ENCODE results near the gene ATP8A1.

Gene ATP8A1

GRCh38 chr4:42649870-42650269, 7.0 kb downstream of the ATP8A1 start:
- DNase-seq (ENCODE audit: low read depth in 2 of 2): no peak

DNA sequence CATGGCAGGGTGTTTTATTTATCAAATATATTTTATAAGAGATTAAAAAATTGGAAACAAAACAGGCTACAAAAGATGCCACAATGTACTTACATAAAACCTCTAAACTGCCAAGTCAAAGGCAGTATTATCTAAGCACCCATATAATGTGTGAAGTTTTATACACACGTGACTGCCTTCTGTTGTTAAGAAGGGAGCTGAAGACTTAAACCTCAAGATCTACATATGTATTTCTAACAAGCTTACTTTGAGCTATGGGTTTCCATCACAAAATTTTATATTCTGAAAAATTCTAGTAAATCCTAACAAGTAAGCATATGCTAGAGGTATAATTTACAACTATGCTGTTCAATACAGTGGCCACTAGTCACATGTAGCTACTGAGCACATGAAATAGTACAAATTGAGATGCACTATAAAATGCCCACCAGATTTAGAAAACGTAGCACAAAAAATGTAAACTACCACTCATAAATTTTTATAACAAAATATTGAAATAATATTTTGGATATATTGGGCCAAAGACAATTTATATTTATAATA, 9.8 kb downstream of the ATP8A1 start:
- DNase-seq (ENCODE audit: low read depth in 2 of 2): no peak

DNA sequence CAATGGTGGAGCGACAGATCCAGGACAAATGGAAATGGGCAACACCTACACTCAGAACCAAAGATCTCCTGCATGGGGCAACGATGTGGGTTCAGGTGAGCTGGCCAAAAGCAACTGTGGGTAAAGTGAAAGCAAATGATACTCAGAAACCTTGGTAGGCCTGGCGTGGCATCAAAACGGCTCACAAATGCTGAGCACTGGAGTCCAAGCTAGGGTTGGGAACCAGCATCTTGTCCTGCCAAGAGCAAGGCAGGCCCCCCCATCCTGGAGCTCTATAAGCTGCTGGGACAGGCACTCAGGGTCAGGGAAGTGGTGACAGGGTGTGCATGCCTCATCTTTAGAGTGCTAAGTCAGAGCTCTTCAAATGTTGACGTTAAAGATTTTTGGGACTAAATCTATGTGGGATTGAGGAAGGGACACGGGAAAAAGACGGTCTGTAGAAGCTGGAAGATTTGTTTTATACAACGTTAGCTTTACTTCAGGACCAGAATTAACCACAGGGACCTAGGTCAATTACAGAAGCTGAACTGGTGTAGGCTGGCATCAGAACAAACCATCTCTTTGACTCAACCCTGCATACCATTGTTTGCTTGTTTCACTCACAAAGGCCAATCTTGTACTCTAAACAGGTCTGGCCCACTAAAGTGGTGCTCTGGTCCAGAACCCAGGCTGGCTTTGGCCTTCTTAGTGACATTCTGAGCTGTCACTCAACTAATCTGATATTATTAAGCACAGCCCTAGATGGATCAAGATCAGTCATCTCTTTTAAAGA, 10.7 kb downstream of the ATP8A1 start:
- DNase-seq (ENCODE audit: low read depth in 2 of 2): no peak

- no peak for DNase-seq (ENCODE audit: low read depth in 2 of 2)
Measured at GRCh38 chr4:42644897-42645296, 12.0 kb downstream of the ATP8A1 start.

- no peak for DNase-seq (ENCODE audit: low read depth in 2 of 2)
Measured at GRCh38 chr4:42643685-42644084, 13.2 kb downstream of the ATP8A1 start.

DNA sequence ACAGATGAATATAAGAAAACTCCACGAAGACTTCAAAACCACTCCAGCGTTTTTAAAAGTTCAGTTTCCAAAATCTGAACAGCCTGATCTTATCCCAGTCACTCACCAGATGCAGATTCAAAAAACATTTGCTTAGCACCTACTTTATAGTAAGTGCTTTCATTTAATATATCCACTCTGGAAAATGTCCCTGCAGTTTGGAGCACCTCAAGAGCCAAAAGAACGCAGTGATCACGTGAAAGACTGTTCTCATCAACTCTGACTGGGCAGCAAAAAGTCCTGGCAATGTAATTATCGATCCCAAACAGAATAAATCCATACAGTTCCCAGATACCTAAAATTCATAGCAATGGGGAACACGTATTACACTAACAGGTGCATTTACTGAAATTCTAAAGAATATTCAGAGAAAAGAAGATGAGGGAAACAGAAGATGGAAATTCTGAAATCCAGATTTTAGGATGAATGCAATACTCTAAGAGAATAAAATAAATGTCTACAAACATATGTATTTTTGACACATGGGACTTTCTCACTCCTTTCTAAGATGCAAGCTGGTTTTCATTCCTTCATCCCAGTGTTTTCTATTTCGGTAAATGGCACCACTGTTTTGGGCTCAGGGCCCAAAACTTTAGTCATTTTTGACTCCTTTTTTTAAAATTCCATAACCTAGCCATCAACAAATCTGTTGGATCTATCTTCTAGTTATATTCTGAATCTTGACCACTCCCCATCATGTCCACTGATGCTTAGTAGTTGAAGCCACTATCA, 13.9 kb downstream of the ATP8A1 start:
- DNase-seq (ENCODE audit: low read depth in 2 of 2): no peak

GRCh38 chr4:42642101-42642797, 14.7 kb downstream of the ATP8A1 start:
- DNase-seq (ENCODE audit: low read depth in 2 of 2): no peak

DNA sequence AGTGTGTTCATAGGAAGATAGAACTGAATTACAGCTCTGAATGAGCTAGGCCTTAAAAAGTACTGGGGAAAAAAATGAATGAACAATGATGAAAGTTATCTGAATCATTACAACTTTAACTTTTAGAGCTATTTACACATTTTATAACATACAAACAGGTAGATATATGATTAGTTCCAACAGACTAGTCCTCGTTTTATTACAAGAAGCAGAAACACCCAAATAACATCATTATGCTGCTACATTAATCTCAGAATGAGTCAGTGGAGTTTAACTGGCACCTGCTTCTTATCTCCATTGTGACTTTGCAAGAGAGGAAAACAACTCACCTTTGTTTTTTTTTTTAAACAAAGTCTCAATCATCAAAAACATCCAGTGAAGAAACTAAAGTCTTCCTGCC, 15.2 kb downstream of the ATP8A1 start:
- no peak for DNase-seq (ENCODE audit: low read depth in 2 of 2)

DNA sequence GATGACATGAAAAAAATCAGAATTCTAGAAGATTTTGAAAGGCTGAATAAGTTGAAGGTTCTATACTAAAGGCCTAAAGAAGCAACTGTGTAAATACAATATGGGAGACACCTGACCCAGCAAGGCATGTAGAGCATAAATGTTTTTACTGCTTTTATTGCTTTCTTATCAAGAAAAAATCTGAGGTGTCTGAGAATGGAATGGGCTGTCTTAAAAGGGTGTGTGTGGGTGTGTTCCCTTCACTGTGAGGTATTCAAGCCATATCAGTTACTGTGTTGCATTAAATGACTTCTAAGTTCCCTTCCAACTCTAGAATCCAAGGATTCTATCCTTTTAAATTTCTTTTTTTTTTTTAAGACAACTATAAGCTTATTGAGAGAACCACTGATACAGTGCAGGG, 15.7 kb downstream of the ATP8A1 start:
- DNase-seq (ENCODE audit: low read depth in 2 of 2): no peak

- no peak for DNase-seq (ENCODE audit: low read depth in 2 of 2)
Measured at GRCh38 chr4:42640613-42641012, 16.3 kb downstream of the ATP8A1 start.

- no peak for DNase-seq (ENCODE audit: low read depth in 2 of 2)
Measured at GRCh38 chr4:42638993-42639392, 17.9 kb downstream of the ATP8A1 start.

DNA sequence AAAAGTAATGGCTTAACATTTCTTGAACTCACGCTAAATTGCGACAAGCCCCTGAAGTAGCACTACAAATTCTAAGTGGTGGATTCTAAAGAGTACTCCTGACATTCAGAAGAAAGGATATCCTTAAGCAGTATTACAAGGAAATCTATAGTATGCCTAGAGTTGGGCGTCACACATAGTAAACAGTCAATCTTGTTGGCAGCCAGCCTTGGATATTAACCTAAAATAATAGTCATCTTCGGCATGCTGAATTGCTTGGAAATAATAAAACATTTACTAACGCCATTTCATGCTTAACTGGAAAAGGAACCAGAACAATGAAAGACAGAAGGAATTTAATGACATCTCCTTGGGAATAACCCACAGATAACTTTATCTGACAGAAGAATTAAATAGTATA, 18.6 kb downstream of the ATP8A1 start:
- DNase-seq (ENCODE audit: low read depth in 2 of 2): no peak

DNA sequence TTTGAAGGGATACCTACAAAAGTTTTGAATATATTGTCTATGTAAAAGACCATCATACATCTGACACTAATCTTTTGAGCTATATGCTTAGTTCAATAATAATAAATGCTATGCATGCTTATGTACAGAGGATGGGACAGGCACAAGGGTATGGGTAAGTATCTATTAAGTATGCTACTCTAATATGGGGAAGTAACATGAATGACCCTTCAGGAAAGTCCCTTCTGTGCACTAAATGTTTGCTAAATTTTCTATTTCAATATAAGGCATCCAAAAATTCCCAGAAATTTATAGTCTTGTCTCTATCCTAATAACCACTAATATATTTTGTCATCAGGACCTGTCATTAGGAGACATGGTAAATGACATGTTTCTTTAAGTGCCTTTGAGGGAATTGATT, 19.0 kb downstream of the ATP8A1 start:
- no peak for DNase-seq (ENCODE audit: low read depth in 2 of 2)

DNA sequence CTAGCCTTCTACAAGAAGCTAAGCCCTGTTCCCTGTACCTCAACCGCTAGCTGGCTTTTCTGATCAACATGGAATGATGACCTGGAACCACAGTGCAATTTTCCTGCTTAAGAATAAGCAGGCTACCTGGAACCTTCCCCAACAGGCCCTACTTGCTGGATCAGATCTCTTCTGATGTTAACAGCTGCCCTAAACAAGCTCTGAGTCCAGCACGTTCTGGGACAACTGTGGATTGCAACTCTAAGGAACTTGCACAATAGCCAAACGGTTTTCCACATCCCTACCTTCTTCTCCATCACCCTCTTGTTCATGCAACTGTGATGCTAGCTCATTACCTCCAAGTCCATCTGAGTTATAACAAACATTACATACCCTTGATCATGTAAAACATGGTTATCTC, 19.8 kb downstream of the ATP8A1 start:
- DNase-seq (ENCODE audit: low read depth in 2 of 2): no peak

DNA sequence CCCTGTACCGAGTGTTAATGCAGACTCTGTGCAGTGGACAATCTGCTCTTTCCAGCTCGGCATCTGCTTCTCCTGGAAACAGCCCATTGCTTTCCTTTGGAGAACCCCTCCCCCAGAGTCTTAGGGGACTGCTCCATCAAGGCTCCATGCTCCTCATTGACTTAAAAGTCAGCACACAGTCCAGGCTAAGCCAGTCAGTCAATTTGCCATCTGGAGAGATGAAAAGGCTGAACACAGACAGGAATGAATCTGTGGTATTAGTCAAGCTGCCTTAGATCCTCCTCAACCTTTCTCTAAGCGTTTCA, 20.3 kb downstream of the ATP8A1 start:
- DNase-seq (ENCODE audit: low read depth in 2 of 2): no peak

- no peak for DNase-seq (ENCODE audit: low read depth in 2 of 2)
Measured at GRCh38 chr4:42633605-42634388, 23.1 kb downstream of the ATP8A1 start.

DNA sequence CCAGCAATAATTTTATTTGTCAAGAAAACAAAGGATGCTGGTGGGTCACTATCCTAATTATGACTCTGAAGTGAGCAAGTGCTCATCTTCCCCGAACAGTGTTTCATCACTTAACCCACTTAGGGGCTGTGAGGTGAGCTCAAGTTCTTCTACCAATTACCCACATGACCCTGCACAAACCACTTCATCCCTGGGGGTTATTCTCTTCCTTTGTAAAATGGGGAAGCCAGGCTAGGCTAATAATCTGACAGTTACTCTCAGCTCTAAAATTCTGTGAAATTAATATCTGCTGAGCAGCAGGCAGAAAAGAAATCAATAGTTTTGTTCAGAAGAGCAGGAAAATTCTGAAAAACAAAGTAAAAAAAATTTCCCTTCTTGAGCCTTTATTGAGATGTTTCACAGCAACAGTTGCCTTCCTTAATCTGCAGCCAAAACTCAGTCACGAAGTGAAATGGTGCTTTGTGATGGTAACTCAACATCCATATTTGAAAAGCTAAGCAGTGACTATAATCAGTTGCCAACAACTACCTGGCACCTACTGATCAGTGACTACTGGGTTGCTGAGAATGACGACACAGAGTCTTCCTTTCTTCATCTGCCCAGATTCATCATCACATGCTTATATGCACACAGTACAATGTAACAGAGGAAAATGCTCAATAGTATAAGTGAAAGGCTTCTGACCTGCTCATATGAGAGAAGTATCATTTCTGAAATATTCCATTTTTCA, 24.1 kb downstream of the ATP8A1 start:
- no peak for DNase-seq (ENCODE audit: low read depth in 2 of 2)

- DNase-seq (ENCODE audit: low read depth in 2 of 2): no peak
Measured at GRCh38 chr4:42630908-42631307, 26.0 kb downstream of the ATP8A1 start.

DNA sequence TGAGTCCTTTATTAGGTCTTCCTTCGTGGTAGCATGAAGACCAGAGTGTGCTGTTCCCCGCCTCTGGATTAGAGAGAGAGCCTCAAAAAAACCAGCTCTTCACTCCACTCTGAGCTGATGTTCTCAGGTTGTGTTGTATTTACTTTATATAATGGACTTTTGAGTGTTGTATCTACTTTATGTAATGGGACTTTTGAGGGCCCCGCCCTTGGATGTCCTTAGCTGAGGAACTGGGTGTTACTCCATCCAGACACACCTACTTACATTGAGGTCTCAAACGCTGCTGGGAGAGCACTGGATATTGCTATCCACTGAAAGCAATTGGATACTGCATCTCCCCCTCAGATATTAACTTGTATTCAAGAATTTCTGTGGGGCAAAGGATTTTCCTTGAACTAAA, 28.2 kb downstream of the ATP8A1 start:
- DNase-seq (ENCODE audit: low read depth in 2 of 2): no peak

GRCh38 chr4:42627885-42628646, 28.8 kb downstream of the ATP8A1 start:
- peak; percentile 8 to 13 for DNase-seq (ENCODE audit: low read depth in 2 of 2)

Data from stimulated activated CD8-positive, alpha-beta memory T cell treated with anti-CD3 and anti-CD28 coated beads, Interleukin-2, amount 100 ng/mL, for 1 hour (primary cell).